Measurements from ENCODE around the gene INHA.
A peak's percentile ranks its signal among the peaks of the same experiment; 100 is the strongest.

Gene INHA

DNA sequence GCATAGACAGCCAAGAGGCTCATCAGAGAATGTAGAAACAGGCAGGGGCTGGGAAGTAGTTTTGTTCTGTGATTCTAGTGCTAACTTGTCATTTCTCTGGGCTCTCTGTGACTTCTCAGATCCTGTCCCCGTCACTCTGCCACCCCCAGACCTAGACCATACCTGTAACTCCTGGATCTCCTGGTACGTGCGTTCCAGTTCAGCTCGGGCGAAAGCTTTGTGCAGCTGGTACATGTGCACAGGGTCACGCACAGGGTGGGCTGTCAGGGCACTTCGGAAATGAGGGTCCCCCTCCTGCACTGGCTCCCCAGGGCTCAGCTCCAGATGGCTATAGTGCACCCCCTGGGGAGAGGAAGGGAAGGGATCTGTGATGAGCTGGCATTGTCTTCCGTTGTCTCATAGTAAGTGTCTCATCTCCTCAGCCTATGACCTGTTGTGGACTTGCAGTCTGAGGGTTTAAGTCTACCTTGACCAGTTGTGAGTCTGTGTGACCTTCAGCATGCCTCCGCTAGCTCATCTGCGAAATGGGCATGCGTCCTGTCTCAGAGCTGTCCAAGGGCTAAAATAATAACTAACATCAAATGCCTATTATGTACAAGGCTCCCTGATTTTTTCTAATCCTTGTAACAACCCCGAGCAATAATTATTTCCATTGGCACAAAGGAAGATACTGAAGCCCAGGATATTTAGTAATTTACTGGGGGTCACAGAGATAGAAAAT is 31.2 kb upstream of the INHA start:
- no peak for DNase-seq

DNA sequence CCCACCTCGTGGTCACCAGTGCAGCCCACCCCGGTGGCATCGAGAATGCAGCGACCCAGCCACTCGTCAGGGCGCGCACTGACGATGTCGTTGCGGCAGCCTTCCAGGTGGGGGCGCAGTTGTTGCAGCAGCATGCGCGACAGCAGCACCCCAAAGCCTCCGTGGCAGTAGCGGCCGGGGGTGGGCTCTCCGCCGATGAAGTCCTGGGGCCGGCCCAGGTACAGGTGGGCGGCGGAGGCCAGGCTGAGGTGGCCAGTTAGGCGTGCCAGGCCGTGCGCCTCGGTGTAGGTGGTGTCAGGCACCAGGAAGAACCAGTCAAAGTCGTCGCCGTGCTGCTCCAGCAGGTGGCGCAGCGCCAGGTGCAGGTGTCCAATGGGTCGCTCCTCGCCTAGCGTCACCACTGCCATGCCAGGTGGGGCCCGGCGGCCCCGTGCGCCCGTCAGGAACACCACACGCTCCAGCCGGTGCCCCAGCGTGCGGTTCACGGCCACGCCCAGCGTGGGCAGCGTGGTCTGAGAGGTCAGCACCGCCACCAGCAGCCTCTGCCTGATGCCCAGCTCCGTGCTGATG is 30.4 kb upstream of the INHA start:
- peak; percentile 67 to 93 for DNase-seq

DNA sequence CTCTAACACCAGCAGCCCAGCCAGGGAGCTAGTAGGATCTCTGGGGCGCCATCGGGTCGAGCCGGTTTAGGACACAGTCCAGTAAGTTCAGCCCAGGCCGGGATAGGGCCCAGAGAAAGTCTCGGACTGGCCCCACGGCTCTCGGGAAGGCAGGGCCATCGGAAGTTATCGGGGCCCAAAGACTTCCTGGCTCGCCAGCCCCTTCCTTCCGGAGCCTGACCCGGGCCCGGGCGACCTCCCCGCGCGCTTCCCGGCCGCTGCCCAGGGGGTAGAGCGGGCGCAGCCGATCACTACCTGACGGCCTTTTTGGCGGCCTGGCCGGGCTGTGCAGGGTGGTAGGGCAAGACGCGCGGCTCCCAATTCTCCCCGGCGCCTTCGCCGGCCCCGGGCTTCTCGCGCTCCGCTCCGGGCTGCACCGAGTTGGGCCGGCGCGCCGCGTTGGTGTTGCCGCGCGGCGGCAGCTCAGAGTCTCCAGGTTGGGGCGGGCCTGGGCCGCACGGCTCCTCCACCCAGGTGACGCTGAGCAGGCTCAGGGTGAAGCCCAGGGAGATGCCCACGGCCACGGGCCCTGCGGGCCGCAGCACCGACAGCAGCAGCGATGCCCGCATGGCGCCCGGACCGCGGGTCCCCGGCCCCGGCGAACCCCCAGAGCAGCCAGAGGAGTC is 29.0 kb upstream of the INHA start:
- peak in 1 of 2 experiments; percentile 82 for DNase-seq

DNA sequence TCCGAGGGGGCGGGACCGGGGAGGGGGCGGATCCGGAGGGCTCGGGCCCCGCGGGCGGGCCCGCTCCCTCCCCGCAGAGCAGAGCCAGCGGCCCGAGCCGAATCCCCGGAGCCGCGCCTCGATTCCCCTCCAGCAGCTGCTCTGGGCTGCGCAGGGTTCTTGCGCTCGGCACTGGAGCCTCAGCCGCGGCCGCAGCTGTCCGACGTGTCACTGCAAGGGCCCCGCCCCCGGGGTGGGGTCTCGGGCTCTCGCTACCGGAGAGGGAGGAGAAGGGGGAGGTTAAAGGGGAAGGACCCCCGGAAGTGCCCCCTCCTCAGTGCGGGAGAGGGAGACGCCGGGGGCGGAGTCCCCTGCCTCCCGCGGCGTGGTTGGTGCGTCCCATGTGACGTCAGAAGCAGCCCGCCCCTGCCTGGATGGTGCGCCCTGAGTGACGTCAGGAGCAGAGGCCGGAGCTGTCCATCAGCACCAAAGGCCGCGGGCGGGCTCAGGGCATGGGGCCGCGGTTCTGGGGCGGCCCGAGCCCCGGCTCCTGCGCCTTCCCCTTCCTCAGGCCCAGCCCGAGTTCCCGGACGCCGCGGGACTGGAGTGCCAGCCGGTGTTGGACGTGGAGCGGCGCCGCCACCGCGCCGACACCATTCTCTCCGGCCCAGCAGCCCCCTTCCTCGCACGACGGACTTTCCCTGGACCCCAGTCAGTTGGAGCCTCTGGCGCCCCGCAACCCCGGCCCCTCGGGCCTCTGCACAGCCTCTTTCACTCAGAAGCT is 28.3 kb upstream of the INHA start, which contains the start of the genes CHPF and TMEM198:
Gene CHPF (minus strand): TSS at position 214 of the 763 bp plus-strand sequence. CDS start 271 bp downstream, outside the sequence.
Gene TMEM198 (plus strand): TSS at position 433 of the 763 bp plus-strand sequence. CDS start 700 bp downstream, outside the sequence.
- peak; percentile 97 to 99 for DNase-seq

DNA sequence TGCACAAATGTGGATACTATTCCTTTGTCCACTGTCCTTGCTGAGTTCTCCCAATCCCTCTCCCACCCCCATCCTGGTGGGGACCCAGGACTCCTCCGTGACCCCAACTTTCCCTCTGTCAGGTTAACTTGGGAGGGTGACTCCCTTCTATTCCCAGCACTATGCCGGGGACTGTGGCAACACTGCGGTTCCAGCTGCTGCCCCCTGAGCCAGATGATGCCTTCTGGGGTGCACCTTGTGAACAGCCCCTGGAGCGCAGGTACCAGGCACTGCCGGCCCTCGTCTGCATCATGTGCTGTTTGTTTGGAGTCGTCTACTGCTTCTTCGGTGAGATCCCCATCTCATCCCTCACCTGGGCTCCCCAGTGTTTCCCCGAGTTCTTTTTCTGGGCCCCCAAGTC is 27.5 kb upstream of the INHA start:
- DNase-seq = no peak

DNA sequence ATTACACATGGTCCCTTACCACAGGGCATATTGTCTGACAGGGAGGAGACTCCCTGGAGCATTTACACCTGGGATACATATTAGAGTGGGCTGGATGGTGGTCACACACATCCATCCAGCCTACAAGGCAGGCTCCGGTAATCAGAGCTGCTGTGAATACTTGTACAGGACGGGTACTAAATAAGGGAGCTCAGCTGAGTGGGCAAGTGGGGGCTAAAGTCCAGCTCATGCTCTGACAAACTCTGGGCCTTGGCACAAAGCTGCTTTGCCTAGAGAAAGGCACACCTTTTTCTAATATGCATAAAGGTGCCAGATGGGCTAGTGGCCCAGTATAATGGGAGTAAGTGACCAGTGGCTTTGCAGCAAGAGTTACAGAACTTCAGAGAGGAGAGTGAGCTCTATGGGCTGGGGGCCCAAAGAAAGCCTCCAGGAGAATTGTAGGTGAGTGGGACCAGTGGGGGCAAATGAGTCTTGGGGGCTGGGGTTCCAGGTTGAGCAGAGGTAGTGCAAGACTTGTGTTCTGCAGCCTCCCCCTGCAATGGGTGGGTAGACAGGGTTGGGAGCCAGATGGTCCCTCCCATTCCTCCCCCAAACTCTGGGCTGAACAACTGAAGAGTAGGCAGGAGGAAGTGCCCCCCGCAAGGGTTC is 26.7 kb upstream of the INHA start:
- peak in 1 of 2 experiments; percentile 33 for DNase-seq

DNA sequence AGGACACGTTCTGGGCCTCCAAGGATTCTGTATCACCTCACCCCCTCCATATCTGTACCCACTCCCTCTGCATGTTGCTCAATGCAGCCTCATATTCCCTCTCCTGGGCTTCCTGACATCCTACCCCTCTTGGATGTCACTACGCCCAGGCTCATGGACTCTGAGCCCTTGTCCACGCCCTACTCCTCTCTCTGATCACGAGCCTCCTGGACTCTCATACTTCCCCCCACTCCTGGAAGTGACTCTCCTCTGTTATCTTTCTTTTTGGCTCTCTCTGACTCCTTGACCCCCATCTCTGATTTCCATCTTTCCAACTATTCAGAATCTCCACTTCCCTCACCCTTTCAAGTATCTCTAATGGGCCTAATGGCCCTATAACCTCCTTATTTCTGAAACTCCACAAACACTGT is 26.2 kb upstream of the INHA start:
- DNase-seq = no peak

DNA sequence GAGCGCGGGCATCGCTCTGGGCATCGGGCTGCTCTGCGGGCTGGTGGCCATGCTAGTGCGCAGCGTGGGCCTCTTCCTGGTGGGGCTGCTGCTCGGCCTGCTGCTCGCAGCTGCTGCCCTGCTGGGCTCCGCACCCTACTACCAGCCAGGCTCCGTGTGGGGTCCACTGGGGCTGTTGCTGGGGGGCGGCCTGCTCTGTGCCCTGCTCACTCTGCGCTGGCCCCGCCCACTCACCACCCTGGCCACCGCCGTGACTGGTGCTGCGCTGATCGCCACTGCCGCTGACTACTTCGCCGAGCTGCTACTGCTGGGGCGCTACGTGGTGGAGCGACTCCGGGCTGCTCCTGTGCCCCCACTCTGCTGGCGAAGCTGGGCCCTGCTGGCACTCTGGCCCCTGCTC is 24.5 kb upstream of the INHA start:
- no peak for DNase-seq

DNA sequence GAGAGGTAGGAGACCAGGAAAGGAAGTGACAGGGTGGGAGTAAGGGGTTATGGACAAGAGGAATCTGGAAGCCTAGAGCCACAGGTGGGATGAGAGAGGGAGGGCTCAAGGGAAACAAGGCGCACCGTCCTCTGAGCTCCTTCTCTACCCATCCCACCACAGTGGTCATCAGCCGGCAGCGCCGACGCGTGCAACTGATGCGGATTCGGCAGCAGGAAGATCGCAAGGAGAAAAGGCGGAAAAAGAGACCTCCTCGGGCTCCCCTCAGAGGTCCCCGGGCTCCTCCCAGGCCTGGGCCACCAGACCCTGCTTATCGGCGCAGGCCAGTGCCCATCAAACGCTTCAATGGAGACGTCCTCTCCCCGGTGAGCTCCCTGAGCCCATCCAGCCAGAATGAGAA is 23.1 kb upstream of the INHA start:
- no peak for DNase-seq

DNA sequence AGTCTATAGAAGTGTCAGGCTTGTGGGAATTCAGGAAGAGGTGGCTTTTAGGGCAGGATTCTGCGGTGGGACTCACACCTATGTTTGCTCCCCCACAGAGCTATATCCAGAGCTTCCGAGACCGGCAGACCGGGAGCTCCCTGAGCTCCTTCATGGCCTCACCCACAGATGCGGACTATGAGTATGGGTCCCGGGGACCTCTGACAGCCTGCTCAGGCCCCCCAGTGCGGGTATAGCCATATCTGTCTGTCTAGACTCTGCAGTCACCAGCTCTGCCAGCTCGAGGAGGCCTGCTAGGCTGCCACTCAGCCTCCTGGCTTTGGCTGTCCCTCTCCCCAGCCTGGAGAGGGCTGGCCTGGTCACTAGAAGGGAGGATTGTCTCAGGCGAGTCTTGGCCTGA is 22.5 kb upstream of the INHA start:
- no peak for DNase-seq

DNA sequence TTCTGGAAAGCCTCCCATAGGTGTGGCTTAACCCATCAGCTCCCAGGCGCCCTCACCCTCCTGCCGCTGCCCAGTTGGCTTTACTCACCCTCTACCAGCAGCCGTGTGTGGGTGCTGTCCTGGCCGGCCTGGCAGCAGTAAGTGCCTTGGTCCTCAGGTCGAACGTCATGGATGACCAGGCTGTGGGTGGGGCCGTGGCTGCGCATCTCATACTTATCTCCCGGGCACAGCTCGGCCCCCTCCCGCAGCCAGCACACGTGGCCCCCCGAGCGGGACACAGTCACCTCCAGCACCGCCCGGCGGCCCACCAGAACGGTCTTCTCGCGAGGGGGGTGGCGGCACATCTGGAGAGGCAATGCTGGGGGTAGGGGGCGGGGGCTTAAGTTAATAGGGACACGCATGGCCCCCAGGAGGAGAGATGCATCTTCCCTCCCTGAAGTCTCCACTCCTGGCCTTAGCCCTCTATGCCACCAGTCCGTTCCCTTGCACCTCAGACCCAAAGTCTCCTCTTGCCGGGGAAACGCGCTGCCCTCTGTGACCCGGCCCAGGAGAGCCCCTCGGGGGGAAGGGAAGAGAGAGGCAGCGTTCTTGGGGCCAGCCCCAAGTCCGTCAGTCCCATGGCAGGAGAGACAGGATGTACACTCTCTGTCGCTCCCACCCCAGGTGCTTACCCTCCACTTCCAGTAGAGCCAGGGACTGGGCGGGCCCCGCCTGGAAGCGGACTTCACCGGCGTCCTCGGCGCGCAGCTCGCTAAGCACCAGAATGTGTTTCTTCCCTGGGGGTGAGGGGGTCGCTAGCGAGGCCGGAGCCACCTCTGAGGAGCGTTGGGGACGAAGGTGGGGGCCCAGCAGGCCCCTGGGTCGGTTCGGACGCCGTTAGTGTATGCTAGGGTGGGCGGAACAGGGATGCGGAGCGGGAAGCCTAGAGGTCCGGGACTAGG is 20.4 kb upstream of the INHA start:
- DNase-seq = peak; percentile 57 to 70

DNA sequence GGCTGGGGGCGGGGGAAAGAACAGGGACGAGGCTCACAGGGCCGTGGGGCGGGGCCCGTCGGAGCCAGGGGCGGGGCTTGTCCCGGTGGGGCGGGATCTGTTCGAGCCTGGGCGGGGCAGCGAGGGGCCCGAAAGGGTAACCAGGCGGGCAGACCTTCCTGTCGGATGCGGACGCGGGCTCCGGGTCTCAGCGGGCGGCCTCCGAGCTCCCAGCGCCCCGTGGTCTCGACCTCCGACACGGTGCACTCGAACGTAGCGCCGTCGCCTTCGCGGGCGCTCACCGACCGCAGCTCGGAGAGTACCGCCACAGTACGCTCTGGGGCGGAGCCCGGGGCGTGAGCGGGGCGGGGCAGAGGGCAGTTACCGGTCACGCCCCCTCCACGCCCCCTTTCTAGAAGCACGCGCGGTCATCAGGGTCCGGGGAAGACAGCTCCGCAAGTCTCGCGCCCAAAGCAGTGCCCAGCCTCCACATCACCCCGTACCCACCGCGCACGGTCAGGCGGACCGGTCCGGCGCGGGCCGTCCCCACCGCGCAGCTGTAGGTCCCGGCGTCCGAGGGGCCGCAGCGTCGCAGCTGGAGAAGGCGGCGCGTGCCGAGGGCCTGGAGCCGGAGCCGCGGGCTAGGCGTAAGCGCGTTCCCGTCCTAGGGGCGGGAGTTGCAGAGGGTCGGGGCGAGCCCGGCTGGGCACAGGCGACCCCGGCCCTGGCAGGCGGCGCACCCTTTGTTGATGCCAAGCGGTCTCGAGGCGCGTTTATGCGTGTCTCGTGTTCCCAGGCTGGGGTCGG is 19.5 kb upstream of the INHA start:
- peak; percentile 79 to 95 for DNase-seq

DNA sequence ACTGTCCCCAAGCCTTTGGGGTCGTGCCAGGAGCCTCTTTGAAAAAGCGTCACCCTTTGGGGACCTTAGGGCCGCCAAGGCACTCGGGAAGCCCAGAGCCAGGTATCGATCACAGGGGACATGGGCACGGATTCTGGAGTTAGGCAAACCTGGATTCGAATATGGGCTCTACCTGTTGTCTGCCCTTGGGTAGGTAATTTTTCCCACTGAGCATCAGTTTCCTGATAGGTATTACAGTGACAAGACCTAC is 19.0 kb upstream of the INHA start:
- DNase-seq = no peak

DNA sequence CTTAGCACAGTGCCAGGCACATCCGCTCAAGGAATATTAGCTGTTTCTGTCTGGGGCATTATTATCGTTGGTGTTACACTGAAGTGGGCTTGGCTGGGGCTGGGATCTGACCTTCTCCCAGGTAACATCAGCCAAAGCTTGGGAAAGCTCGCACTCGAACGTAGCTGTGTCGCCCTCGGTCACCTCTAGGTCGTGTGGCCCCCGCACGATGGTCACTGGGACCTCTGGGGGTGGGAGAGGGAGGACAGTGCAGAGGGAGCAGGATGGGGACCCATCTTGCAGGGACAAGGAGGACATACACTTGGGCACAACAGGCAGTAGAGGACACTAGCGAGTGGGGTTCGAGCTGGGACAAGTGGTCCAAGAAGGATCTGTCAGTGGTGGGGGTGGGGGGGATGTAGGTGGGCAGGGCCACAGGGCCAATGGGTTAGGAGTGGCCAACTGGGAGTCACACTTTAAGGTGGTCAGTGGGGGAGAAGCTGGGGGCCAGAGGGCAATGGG is 18.6 kb upstream of the INHA start:
- no peak for DNase-seq

DNA sequence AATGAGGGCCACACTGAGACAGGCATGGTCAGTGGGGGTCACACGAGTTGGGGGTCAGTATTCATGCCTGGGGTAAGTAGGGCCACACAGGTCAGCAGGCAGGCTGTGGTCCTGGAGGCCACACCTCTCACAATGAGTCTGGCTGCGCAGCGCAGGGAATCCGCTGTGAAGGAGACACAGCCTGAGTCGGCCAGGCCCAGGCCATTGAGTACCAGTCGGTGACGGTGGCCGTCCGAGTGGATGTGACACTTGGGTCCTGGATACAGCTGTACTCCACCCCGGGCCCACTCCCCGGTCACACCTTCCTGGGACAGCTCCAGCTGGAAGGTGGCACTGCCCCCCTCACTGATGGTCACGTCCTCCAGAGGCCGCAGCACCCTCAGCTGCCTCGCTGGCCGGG is 17.8 kb upstream of the INHA start:
- DNase-seq = no peak

DNA sequence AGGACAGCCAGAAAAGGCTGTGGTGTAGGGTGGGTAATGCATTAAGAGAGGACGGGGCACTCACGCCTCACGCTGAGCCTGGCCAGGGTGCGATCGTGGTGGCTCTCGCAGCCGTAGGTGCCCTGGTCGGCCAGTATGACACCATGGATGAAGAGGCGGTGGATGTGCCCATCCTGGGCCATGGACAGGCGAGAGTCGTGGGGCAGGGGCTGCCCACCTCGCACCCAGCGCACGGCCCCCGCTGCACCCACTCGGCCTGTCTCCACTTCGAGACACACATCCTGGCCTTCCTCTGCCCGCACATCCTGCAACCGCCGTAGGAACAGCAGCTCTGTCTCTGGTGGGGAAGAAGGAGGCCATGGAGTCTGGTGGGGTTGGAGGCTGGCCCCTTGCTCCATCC is 16.2 kb upstream of the INHA start:
- no peak for DNase-seq

DNA sequence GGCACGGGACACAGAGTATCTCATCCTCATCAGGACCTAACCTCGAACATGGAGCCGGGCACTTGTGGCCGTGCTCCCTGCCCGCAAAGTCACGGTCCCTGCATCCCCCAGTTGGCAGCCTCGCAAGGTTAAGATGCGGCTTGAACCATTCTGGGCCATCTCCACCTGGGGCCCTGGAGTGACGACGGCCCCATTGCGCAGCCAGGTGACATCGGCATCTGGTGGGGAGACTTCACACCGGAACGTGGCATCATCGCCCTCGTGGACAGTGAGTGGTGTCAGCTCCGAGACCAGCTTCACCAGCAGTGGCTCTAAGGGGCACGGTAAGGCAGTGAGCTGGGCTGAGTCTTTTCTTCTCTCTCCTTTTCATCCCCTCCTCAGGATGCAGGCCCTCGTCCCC is 15.7 kb upstream of the INHA start:
- DNase-seq = no peak

DNA sequence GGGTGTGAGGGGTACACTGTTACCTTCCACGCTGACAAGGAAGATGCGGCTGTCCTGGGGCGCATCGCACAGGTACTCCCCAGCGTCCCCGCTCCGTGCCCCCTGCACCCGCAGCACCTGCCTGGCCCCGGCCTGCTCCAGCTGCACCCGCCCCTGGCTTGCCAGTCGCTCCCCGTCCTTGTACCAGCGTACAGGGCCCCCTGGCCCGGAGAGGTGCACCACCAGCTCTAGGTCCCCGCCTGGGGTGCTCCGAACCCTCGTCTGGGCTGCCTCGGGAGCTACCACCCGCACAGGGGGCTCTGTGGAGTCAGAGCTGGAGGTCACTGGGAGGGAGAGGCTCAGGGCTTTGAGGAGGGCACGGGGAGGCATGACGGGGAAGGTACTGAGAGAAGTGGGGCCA is 14.8 kb upstream of the INHA start:
- no peak for DNase-seq

DNA sequence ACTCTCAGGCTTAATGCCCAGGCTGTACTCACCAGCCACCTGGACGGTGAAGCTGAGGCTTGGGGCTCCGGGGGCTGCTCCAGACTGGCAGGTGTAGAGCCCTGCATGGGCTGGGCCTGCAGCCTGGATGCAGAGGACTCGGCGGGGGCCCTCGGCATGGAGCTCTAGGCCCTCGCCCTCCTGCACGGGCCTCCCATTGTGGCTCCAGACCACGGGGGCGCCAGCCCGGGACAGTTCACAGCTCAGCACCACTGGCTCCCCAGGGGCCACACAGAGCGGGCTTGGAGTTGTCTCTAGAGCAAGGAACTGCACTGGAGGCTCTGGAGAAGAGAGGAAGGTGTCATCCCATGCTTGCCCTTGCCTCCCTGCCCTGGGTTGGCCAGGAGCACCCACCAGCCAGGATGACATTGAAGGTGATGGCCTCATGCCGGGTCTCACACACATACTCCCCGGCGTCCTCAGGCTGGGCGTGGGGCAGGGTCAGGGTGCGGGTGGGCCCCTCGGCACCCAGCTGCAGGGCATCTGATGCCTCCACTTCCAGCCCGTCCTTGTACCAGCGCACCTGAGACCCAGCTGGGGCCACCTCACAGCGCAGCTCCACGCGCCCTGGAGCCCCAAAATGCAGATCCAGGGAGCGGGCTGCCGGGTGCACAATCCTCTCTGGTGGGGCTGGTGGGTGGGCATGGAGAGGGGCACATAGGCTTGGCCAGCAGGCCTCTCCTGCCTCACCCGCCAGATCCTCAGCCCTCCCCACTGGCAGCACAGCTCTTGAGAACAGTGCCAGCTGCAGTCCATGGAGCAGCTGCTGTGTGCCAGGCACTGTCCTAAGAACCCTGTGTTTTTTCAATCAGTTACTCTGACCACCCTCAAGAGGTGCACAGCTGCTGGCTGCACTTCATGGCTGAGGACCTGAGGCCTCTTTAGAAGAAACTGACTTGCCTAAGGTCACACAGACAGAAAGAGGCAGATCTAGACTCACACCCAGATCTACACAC is 14.0 kb upstream of the INHA start:
- no peak for DNase-seq

All from NCI-H526 (cell line).